K562 (cell line): ENCODE data around the gene MGAT4B. TPM values are rescaled to one million over a fixed set of nuclear protein-coding genes. Genes with fewer than 3 reads are reported as not detected.
A peak's percentile ranks its signal among the peaks of the same experiment; 100 is the strongest.

Experiments
- ATAC-seq: fragments of 200-7000 bp; cut with Tn5 transposase; 3 replicates; pipeline ENCODE4 v1.9.1; 2020; ENCODE audit warnings: moderate library complexity
- BruUV-seq: library from RNA; stranded (reverse); fragments of 400-500 nt; replicated peaks from 2 replicates; lab custom pipeline; 2021; lab: Mats Ljungman, UMichigan
- CTCF ChIA-PET: fragments of 300-600 bp; formaldehyde crosslinking; extraction: SDS; loops from one replicate; lab custom pipeline; 2021; ENCODE audit warnings: low intra/inter-chr PET ratio; lab: Yijun Ruan, JAX
- POLR2A ChIA-PET: fragments of 300-600, 350-650 bp; sonication (Branson Sonifier 250); formaldehyde crosslinking; extraction: SDS; loops from one replicate; lab custom pipeline; 2021; ENCODE audit warnings: antibody characterized with exemption, inconsistent platforms; lab: Yijun Ruan, JAX
- DNase-seq, 4 experiments: peaks; one replicate each; pipeline versions ENCODE4 v3.0.0 to v3.0.0-alpha.2; 2011 to 2018; ENCODE audit warnings: low spot score in 3 of 4, mixed read lengths in 3 of 4; ENCODE audit errors: extremely low read depth in 1 of 4
- FAIRE-seq: peaks from 2 replicates; lab custom pipeline; 2011; peaks lifted over from hg19 to GRCh38; lab: Jason Lieb, UNC
- H2AFZ ChIP-seq: 2 replicates; pipeline ENCODE4 v1.6.0; 2011; ENCODE audit warnings: low read depth, low read length, control low read depth, inconsistent platforms
- H3K27ac ChIP-seq: fragments of 200-600 bp; 3 replicates; pipeline ENCODE4 v1.8.0; 2011; ENCODE audit warnings: low read depth, mild to moderate bottlenecking, control low read depth, inconsistent platforms, low read length, moderate library complexity, mixed read lengths; ENCODE audit errors: extremely low read depth
- H3K27me3 ChIP-seq, 2 experiments: fragments of 300-600 bp in 1 of 2; 2 replicates in 1 of 2; 3 replicates in 1 of 2; pipeline versions ENCODE4 v1.6.0 to v1.8.0; 2011; ENCODE audit warnings: inconsistent platforms in 2 of 2, low read length in 2 of 2, mild to moderate bottlenecking in 1 of 2, mixed read lengths in 1 of 2, moderate library complexity in 1 of 2; ENCODE audit not compliant: control insufficient read depth in 2 of 2, insufficient read depth in 2 of 2
- H3K36me3 ChIP-seq: fragments of 300-600 bp; 3 replicates; pipeline ENCODE4 v1.8.0; 2011; ENCODE audit warnings: mild to moderate bottlenecking, low read length, inconsistent platforms; ENCODE audit not compliant: control insufficient read depth, insufficient read depth
- H3K4me1 ChIP-seq, 2 experiments: fragments of 200-600 bp in 1 of 2; replicated peaks in 1 of 2; 2 replicates in 1 of 2; 3 replicates in 1 of 2; pipeline versions ENCODE4 v1.5.1 to v1.8.0; 2011; ENCODE audit warnings: inconsistent platforms in 2 of 2, low read length in 2 of 2, mild to moderate bottlenecking in 1 of 2, mixed read lengths in 1 of 2, moderate library complexity in 1 of 2; ENCODE audit not compliant: control insufficient read depth in 2 of 2, insufficient read depth in 2 of 2
- H3K4me2 ChIP-seq: 2 replicates; pipeline ENCODE4 v1.6.1; 2011; ENCODE audit warnings: low read length, control low read depth, inconsistent platforms, mixed read lengths; ENCODE audit not compliant: insufficient read depth
- H3K4me3 ChIP-seq: fragments of 200-600 bp; sonication (generic), shearing (Covaris generic); 2 replicates; pipeline ENCODE4 v1.5.1; 2016; ENCODE audit warnings: control low read depth, inconsistent platforms
- H3K79me2 ChIP-seq: fragments of 200-600 bp; 3 replicates; pipeline ENCODE4 v1.8.0; 2011; ENCODE audit warnings: low read length, inconsistent platforms; ENCODE audit not compliant: control insufficient read depth, insufficient read depth
- H3K9ac ChIP-seq, 2 experiments: 2 replicates each; pipeline versions ENCODE4 v1.6.0 to v1.6.1; 2011; ENCODE audit warnings: low read depth in 2 of 2, low read length in 2 of 2, control low read depth in 1 of 2, inconsistent platforms in 1 of 2, mild to moderate bottlenecking in 1 of 2, mixed read lengths in 1 of 2; ENCODE audit not compliant: insufficient read depth in 1 of 2
- H3K9me1 ChIP-seq: one replicate; pipeline ENCODE4 v1.6.0; 2011; ENCODE audit warnings: inconsistent platforms, mild to moderate bottlenecking, low read length, moderate library complexity; ENCODE audit not compliant: control insufficient read depth, insufficient read depth
- H3K9me3 ChIP-seq: replicated peaks from 2 replicates; pipeline ENCODE4 v1.5.1; 2011; ENCODE audit warnings: low read depth, low read length, inconsistent platforms; ENCODE audit not compliant: control insufficient read depth, insufficient read depth
- H4K20me1 ChIP-seq: replicated peaks from 2 replicates; pipeline ENCODE4 v1.6.1; 2011; ENCODE audit warnings: low read length, inconsistent platforms, mixed read lengths; ENCODE audit not compliant: control insufficient read depth, insufficient read depth
- CEBPB ChIP-seq: fragments of 450-650 bp; IDR thresholded peaks from 2 replicates; pipeline ENCODE4 v1.6.1; 2016; ENCODE audit warnings: missing genetic modification characterization, missing compliant biosample characterization
- DDX20 ChIP-seq: fragments of 450-650 bp; IDR thresholded peaks from 2 replicates; pipeline ENCODE4 v1.6.1; 2016; ENCODE audit warnings: missing genetic modification characterization, low read depth, mild to moderate bottlenecking, missing compliant biosample characterization, moderate library complexity
- ELF4 ChIP-seq: fragments of 450-650 bp; formaldehyde crosslinking; IDR thresholded peaks from 2 replicates; pipeline ENCODE4 v1.4.0; 2022; ENCODE audit warnings: missing genetic modification characterization
- MLX ChIP-seq, 2 experiments: fragments of 450-650 bp in 1 of 2; sonication (generic) in 1 of 2; formaldehyde crosslinking; conservative IDR thresholded peaks; 2 replicates each; pipeline versions ENCODE4 v1.4.0 to v1.8.1; 2020 to 2022; ENCODE audit warnings: mild to moderate bottlenecking in 1 of 2, missing genetic modification reagents in 1 of 2
- NR2F6 ChIP-seq: fragments of 450-650 bp; formaldehyde crosslinking; IDR thresholded peaks from 2 replicates; pipeline ENCODE4 v1.4.0; 2020; ENCODE audit warnings: mild to moderate bottlenecking
- TARDBP ChIP-seq: fragments of 450-650 bp; IDR thresholded peaks from 2 replicates; pipeline ENCODE4 v1.6.1; 2016
- TFAP4 ChIP-seq: sonication (generic); formaldehyde crosslinking; IDR thresholded peaks from 2 replicates; pipeline ENCODE4 v1.8.0; 2022; ENCODE audit warnings: missing genetic modification reagents, mild to moderate bottlenecking, moderate library complexity, borderline replicate concordance
- WGBS: fragments of 100-300 bp; shearing (Covaris generic); methylation state at CpG from one replicate; pipeline ENCODE4 v1.1.6; 2016; ENCODE audit warnings: low coverage, mixed read lengths; ENCODE audit not compliant: insufficient coverage; ENCODE audit errors: missing lambda C conversion rate; 5-methylcytosine and 5-hydroxymethylcytosine counted together
- in situ Hi-C: fragments of 300-500 bp; cut with MboI; formaldehyde crosslinking; loops from 4 replicates; pipeline ENCODE4 v1.15.0; 2018; ENCODE audit warnings: inconsistent platforms, mixed read lengths
- intact Hi-C: fragments of 100-400 bp; cut with micrococcal nuclease; formaldehyde crosslinking; loops from 2 replicates; pipeline ENCODE4 v1.14.2; 2022
- polyA plus RNA-seq, 8 experiments: library from polyadenylated mRNA; depleted of rRNA in 4 of 8; stranded (reverse) in 5 of 8; unstranded in 3 of 8; fragments of >200 nt; fragmentation: Nextera tagmentation in 2 of 8; fragmentation: Illumina TruSeq in 1 of 8; extraction: Ambion mirVana in 2 of 8; extraction: Trizol in 1 of 8; gene quantifications; 2 replicates each; pipeline versions ENCODE4 v1.2.1 to v1.2.3, GENCODE V29; 2011 to 2014; ENCODE audit warnings: inconsistent platforms in 1 of 8, missing spikeins in 1 of 8
- total RNA-seq, 7 experiments: library from RNA; depleted of rRNA in 6 of 7; stranded (reverse); fragments of >200 nt in 6 of 7; fragmentation: Illumina TruSeq in 2 of 7; extraction: Trizol in 2 of 7; gene quantifications; 2 replicates each; pipeline versions ENCODE4 v1.2.1 to v1.2.3, GENCODE V29; 2011 to 2021; ENCODE audit warnings: low replicate concordance in 1 of 7
- TF ChIP-seq, protein P1 (sequence below), 2 experiments: fragments of 450-650 bp in 1 of 2; sonication (generic) in 1 of 2; formaldehyde crosslinking in 1 of 2; IDR thresholded peaks in 1 of 2; conservative IDR thresholded peaks in 1 of 2; 2 replicates each; pipeline versions ENCODE4 v1.6.1 to v1.8.1; 2016 to 2023; ENCODE audit warnings: mild to moderate bottlenecking in 2 of 2, moderate library complexity in 2 of 2, inconsistent platforms in 1 of 2, missing genetic modification reagents in 1 of 2
- TF ChIP-seq, protein P2 (sequence below): fragments of 450-650 bp; IDR thresholded peaks from 2 replicates; pipeline ENCODE4 v1.6.1; 2016

The MGAT4B gene
- total and polyA plus RNA-seq, 9 of the 15 experiments (the other 6 are each of a cell fraction or from before 2014, with no cell fraction given) = 0.34 to 133 (median 75.4) TPM

GRCh38 chr5:179839328-179840256 is 32.9 kb upstream of the MGAT4B start (continued):
- 0 out of 2 replicates have a peak, but pooled peaks have one; percentile 13 for TF ChIP-seq CEBPB
- TF ChIP-seq, protein P1, sequence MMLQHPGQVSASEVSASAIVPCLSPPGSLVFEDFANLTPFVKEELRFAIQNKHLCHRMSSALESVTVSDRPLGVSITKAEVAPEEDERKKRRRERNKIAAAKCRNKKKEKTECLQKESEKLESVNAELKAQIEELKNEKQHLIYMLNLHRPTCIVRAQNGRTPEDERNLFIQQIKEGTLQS (IDR thresholded peaks at IDR 0.05) = peak; percentile 52
- TF ChIP-seq, protein P1 (CRISPR knock-in tag; conservative IDR thresholded peaks at IDR 0.05) = no peak

DNA sequence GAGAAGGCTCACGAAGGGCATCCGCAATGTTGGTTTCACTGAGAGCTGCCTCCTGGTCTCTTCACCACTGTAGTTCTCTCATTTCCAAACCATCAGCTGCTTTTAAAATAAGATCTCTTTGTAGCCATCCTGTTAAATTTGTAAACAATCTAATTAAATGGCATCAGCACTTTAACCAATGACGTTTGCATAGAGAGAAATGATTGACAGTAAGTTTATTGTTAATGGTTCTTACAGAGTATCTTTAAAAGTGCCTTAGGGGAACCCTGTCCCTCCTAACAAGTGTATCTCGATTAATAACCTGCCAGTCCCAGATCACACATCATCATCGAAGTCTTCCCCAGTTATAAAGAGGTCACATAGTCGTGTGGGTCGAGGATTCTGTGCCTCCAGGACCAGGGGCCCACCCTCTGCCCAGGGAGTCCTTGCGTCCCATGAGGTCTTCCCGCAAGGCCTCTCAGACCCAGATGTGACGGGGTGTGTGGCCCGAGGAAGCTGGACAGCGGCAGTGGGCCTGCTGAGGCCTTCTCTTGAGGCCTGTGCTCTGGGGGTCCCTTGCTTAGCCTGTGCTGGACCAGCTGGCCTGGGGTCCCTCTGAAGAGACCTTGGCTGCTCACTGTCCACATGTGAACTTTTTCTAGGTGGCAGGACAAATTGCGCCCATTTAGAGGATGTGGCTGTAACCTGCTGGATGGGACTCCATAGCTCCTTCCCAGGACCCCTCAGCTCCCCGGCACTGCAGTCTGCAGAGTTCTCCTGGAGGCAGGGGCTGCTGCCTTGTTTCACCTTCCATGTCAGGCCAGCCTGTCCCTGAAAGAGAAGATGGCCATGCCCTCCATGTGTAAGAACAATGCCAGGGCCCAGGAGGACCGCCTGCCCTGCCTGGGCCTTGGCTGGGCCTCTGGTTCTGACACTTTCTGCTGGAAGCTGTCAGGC is 30.7 kb upstream of the MGAT4B start:
- Histone ChIP-seq H3K4me2 (no peak overlapping the region), H3K4me3 (no peak overlapping the region), H3K27ac (peak overlapping the region; percentile 3; the same call in 1 of the 3 replicates), H4K20me1 (peaks cover 4% of the 10 kb centered on the region; the same call in 1 of the 2 replicates), H3K9ac (no peak overlapping the region), H3K9me3 (no peaks in the 10 kb centered on the region), H3K36me3 (peaks cover 70% of the 10 kb centered on the region), H2AFZ (no peak overlapping the region), H3K9me1 (no peaks in the 10 kb centered on the region), H3K79me2 (no peaks in the 10 kb centered on the region; the same call in 2 of the 3 replicates), H3K4me1 (peaks cover 0 to 17% of the 10 kb centered on the region in 2 experiments; a peak in 3 of 5 replicates), H3K27me3 (no peaks in the 10 kb centered on the region)
- in situ Hi-C loops (no loop called here), intact Hi-C loops (no loop called here)
- ATAC-seq (peak; percentile 15), FAIRE-seq (peak; percentile 23), DNase-seq (no peak)
- BruUV-seq = no TSS peak
- WGBS = 89% methylated on average over 14 of the region's 15 CpGs
- POLR2A ChIA-PET = interaction anchor here (0.6 to 2.9 kb wide), 9 partner anchors 9 to 992 kb away, joined by 3 to 17 read pairs (median 4); partner anchors contain the start of gene SQSTM1
- CTCF ChIA-PET = interaction anchor here (0.7 to 0.9 kb wide), 2 partner anchors 74 to 1495 kb away, joined by 3 read pairs; no protein-coding TSS in a partner anchor
- TF ChIP-seq TFAP4 (CRISPR knock-in tag) = peak; percentile 4; the same call in 1 of the 2 replicates
- TF ChIP-seq NR2F6 = 0 out of 2 replicates have a peak, but pooled peaks have one; percentile 45
- no peak for TF ChIP-seq TARDBP
- TF ChIP-seq MLX (CRISPR knock-in tag; conservative IDR thresholded peaks at IDR 0.05) = 0 out of 4 replicates have a peak, but pooled peaks of 1 of the 2 experiments have one; percentile 10
- TF ChIP-seq DDX20 (tag) = no peak
- TF ChIP-seq, protein P2, sequence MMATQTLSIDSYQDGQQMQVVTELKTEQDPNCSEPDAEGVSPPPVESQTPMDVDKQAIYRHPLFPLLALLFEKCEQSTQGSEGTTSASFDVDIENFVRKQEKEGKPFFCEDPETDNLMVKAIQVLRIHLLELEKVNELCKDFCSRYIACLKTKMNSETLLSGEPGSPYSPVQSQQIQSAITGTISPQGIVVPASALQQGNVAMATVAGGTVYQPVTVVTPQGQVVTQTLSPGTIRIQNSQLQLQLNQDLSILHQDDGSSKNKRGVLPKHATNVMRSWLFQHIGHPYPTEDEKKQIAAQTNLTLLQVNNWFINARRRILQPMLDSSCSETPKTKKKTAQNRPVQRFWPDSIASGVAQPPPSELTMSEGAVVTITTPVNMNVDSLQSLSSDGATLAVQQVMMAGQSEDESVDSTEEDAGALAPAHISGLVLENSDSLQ = peak; percentile 62; the same call in 1 of the 2 replicates
- peak; percentile 34; the same call in 1 of the 2 replicates for TF ChIP-seq ELF4 (CRISPR knock-in tag)
